Measurements from ENCODE around the gene SERPINB6. TPM values are rescaled to one million over a fixed set of nuclear protein-coding genes. Genes with fewer than 3 reads are reported as not detected.
"Not testable (repeated sequence)": the region's sequence is repeated elsewhere in the genome, so short reads cannot be mapped to it uniquely, and the experiment has no call there.

SERPINB6 gene
- polyA plus RNA-seq, 1 donor (not counting 4 experiments of a cell fraction or from before 2014, with no cell fraction given), result 66.4 TPM

DNA sequence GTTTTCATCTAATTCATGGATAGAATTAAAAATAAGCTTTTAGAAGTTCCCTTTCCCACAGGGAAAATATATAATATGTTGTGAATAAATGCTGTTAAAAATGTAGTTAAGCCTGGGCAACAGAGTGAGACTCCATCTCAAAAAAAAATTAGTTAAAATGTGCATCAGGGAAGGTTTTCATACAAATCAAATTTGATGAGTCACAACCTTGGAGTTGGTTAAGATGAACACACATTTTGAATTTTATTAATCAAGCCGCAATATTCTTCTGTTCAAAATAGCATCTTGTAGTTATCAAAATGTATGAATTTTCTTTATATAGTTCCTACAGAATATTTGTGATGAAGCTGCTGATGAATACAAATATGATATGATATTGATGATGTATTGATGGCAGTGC, 37.3 kb downstream of the SERPINB6 start:
- Histone ChIP-seq H3K9ac (ENCODE audit: control insufficient read depth, extremely low read depth, insufficient read depth, low read length) (no peak overlapping the region), H3K9me1 (ENCODE audit: control insufficient read depth, extremely low read depth, insufficient read depth, low read length) (no peaks in the 10 kb centered on the region), H2AFZ (ENCODE audit: control insufficient read depth, low read length) (no peak overlapping the region), H3K27me3 (ENCODE audit: control insufficient read depth, extremely low read depth, insufficient read depth, low read length) (no peaks in the 10 kb centered on the region), H3K4me2 (ENCODE audit: control insufficient read depth, extremely low read depth, insufficient read depth, low read depth, low read length) (no peak overlapping the region), H3K36me3 (ENCODE audit: control insufficient read depth in 2 of 2, extremely low read depth in 1 of 2, insufficient read depth in 2 of 2, low read length in 2 of 2) (no peaks in the 10 kb centered on the region), H3K4me1 (ENCODE audit: control insufficient read depth, extremely low read depth, insufficient read depth, low read length) (no peaks in the 10 kb centered on the region), H3K79me2 (ENCODE audit: control insufficient read depth, insufficient read depth, low read length) (no peaks in the 10 kb centered on the region), H4K20me1 (ENCODE audit: control insufficient read depth, extremely low read depth, insufficient read depth, low read length) (no peaks in the 10 kb centered on the region), H3K9me3 (ENCODE audit: control insufficient read depth, low read depth, low read length) (no peaks in the 10 kb centered on the region), H3K27ac (ENCODE audit: control insufficient read depth, insufficient read depth, low read length) (no peak overlapping the region), H3K4me3 (ENCODE audit: control insufficient read depth in 2 of 3, extremely low read depth in 1 of 3, insufficient read depth in 2 of 3, low read depth in 1 of 3, low read length in 3 of 3) (no peak overlapping the region)
- TF ChIP-seq, protein P1, sequence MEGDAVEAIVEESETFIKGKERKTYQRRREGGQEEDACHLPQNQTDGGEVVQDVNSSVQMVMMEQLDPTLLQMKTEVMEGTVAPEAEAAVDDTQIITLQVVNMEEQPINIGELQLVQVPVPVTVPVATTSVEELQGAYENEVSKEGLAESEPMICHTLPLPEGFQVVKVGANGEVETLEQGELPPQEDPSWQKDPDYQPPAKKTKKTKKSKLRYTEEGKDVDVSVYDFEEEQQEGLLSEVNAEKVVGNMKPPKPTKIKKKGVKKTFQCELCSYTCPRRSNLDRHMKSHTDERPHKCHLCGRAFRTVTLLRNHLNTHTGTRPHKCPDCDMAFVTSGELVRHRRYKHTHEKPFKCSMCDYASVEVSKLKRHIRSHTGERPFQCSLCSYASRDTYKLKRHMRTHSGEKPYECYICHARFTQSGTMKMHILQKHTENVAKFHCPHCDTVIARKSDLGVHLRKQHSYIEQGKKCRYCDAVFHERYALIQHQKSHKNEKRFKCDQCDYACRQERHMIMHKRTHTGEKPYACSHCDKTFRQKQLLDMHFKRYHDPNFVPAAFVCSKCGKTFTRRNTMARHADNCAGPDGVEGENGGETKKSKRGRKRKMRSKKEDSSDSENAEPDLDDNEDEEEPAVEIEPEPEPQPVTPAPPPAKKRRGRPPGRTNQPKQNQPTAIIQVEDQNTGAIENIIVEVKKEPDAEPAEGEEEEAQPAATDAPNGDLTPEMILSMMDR (optimal IDR thresholded peaks at IDR 0.05 in 1 of 3, IDR thresholded peaks at IDR 0.05 in 1 of 3, conservative IDR thresholded peaks at IDR 0.05 in 1 of 3; ENCODE audit: extremely low read depth in 1 of 3, insufficient read depth in 2 of 3, low read length in 3 of 3), result no peak
- TF ChIP-seq EZH2 (IDR thresholded peaks at IDR 0.05; ENCODE audit: low read length), result no peak
- dilution Hi-C loops (cut with MboI; ENCODE audit: extremely low pct_ligation_motif_present, low sequenced_read_pairs), result no loop called here
- FAIRE-seq, result no peak
- no peak for DNase-seq (ENCODE audit: low read depth, low spot score)

DNA sequence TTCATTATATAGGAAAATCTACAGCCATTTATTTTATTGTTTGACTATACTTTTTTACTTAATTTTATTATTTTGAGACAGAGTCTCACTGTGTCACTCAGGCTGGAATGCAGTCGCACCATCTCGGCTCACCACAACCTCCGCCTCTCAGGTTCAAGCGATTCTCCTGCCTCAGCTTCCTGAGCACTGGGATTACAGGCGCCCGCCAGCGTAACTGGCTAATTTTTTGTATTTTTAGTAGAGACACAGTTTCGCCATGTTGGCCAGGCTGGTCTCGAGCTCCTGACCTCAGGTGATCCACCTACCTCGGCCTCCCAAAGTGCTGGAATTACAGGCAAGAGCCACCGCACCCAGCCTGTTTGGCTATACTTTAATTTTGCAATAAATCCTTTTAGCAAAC, 38.5 kb downstream of the SERPINB6 start:
- H3K27ac ChIP-seq (ENCODE audit: control insufficient read depth, insufficient read depth, low read length); H4K20me1 ChIP-seq (ENCODE audit: control insufficient read depth, extremely low read depth, insufficient read depth, low read length); H3K4me1 ChIP-seq (ENCODE audit: control insufficient read depth, extremely low read depth, insufficient read depth, low read length); dilution Hi-C loops (cut with MboI; ENCODE audit: extremely low pct_ligation_motif_present, low sequenced_read_pairs); H3K79me2 ChIP-seq (ENCODE audit: control insufficient read depth, insufficient read depth, low read length); H2AFZ ChIP-seq (ENCODE audit: control insufficient read depth, low read length); H3K9ac ChIP-seq (ENCODE audit: control insufficient read depth, extremely low read depth, insufficient read depth, low read length); H3K4me2 ChIP-seq (ENCODE audit: control insufficient read depth, extremely low read depth, insufficient read depth, low read depth, low read length); DNase-seq (ENCODE audit: low read depth, low spot score); H3K36me3 ChIP-seq (ENCODE audit: control insufficient read depth in 2 of 2, extremely low read depth in 1 of 2, insufficient read depth in 2 of 2, low read length in 2 of 2); FAIRE-seq; H3K27me3 ChIP-seq (ENCODE audit: control insufficient read depth, extremely low read depth, insufficient read depth, low read length); H3K4me3 ChIP-seq (ENCODE audit: control insufficient read depth in 2 of 3, extremely low read depth in 1 of 3, insufficient read depth in 2 of 3, low read depth in 1 of 3, low read length in 3 of 3); H3K9me1 ChIP-seq (ENCODE audit: control insufficient read depth, extremely low read depth, insufficient read depth, low read length); H3K9me3 ChIP-seq (ENCODE audit: control insufficient read depth, low read depth, low read length): not testable (repeated sequence)
